OCI-LY1 (cell line): Measurements from ENCODE around the gene YKT6.

Source experiments
- CTCF ChIP-seq: fragments of 200-600 bp; sonication (generic), shearing (Covaris generic); IDR thresholded peaks from 2 replicates; pipeline ENCODE4 v1.5.1; 2017; ENCODE audit warnings: mild to moderate bottlenecking, antibody characterized with exemption, low read length, moderate library complexity, mixed read lengths
- EZH2 ChIP-seq: fragments of 200-600 bp; sonication (generic), shearing (Covaris generic); IDR thresholded peaks from 2 replicates; pipeline ENCODE4 v1.8.0; 2017; ENCODE audit warnings: borderline replicate concordance, mixed run types, mild to moderate bottlenecking, antibody characterized with exemption, low read length, moderate library complexity, mixed read lengths

- no peak for TF ChIP-seq CTCF
- TF ChIP-seq EZH2: no peak
Observed at GRCh38 chr7:44258423-44258760, 57.6 kb downstream of the YKT6 start.
